Measurements from ENCODE around the gene THEM5.
A peak's percentile ranks its signal among the peaks of the same experiment; 100 is the strongest.

The THEM5 gene

GRCh38 chr1:151817353-151817730, 36.2 kb downstream of the THEM5 start:
- Histone ChIP-seq H3K4me1 (ENCODE audit: low read length) (peaks cover 54% of the 10 kb centered on the region), H3K9me3 (replicated peaks; ENCODE audit: insufficient read depth, low read length) (no peaks in the 10 kb centered on the region), H3K4me2 (ENCODE audit: low read depth, low read length) (no peak overlapping the region), H3F3A (ENCODE audit: insufficient read depth, low read length) (no peaks in the 10 kb centered on the region; the same call in 1 of the 2 replicates), H3K27me3 (replicated peaks; ENCODE audit: insufficient read depth, low read length) (no peaks in the 10 kb centered on the region), H2AFZ (ENCODE audit: low read length) (no peak overlapping the region), H3K9ac (ENCODE audit: low read length) (no peak overlapping the region), H3K36me3 (replicated peaks; ENCODE audit: insufficient read depth, low read length) (no peaks in the 10 kb centered on the region), H4K20me1 (ENCODE audit: insufficient read depth, low read length) (no peaks in the 10 kb centered on the region), H3K9me2 (replicated peaks; ENCODE audit: insufficient read depth, low read length) (no peaks in the 10 kb centered on the region), H3K27ac (ENCODE audit: low read length) (no peak overlapping the region), H3K79me2 (ENCODE audit: low read length) (no peaks in the 10 kb centered on the region), H3K4me3 (ENCODE audit: low read length) (no peak overlapping the region)
- TF ChIP-seq EZH2phosphoT487 (IDR thresholded peaks at IDR 0.05; ENCODE audit: low read length) (no peak), CTCF (IDR thresholded peaks at IDR 0.05; ENCODE audit: low read length) (no peak), EZH2 (optimal IDR thresholded peaks at IDR 0.05; ENCODE audit: low read depth, low read length) (no peak)
- DNase-seq = no peak

GRCh38 chr1:151816548-151817352, 36.8 kb downstream of the THEM5 start:
- DNase-seq = no peak
- peak overlapping the region; percentile 68; the same call in 1 of the 2 replicates for H3K4me2 ChIP-seq (ENCODE audit: low read depth, low read length)
- H3K9me2 ChIP-seq (replicated peaks; ENCODE audit: insufficient read depth, low read length) = no peaks in the 10 kb centered on the region
- H4K20me1 ChIP-seq (ENCODE audit: insufficient read depth, low read length) = no peaks in the 10 kb centered on the region
- no peaks in the 10 kb centered on the region for H3K9me3 ChIP-seq (replicated peaks; ENCODE audit: insufficient read depth, low read length)
- H3K4me1 ChIP-seq (ENCODE audit: low read length) = peaks cover 54% of the 10 kb centered on the region
- H3K4me3 ChIP-seq (ENCODE audit: low read length) = no peak overlapping the region
- H3K9ac ChIP-seq (ENCODE audit: low read length) = no peak overlapping the region
- no peak for TF ChIP-seq EZH2 (optimal IDR thresholded peaks at IDR 0.05; ENCODE audit: low read depth, low read length)
- H3K79me2 ChIP-seq (ENCODE audit: low read length) = no peaks in the 10 kb centered on the region
- peak overlapping the region; percentile 60; the same call in 1 of the 2 replicates for H3K27ac ChIP-seq (ENCODE audit: low read length)
- no peak overlapping the region for H2AFZ ChIP-seq (ENCODE audit: low read length)
- H3F3A ChIP-seq (ENCODE audit: insufficient read depth, low read length) = no peaks in the 10 kb centered on the region; the same call in 1 of the 2 replicates
- no peaks in the 10 kb centered on the region for H3K27me3 ChIP-seq (replicated peaks; ENCODE audit: insufficient read depth, low read length)
- no peaks in the 10 kb centered on the region for H3K36me3 ChIP-seq (replicated peaks; ENCODE audit: insufficient read depth, low read length)

- Histone ChIP-seq H4K20me1 (ENCODE audit: insufficient read depth, low read length) (no peaks in the 10 kb centered on the region), H3K9me3 (replicated peaks; ENCODE audit: insufficient read depth, low read length) (no peaks in the 10 kb centered on the region), H3K4me3 (ENCODE audit: low read length) (peak overlapping the region; percentile 7; the same call in 1 of the 2 replicates), H3K79me2 (ENCODE audit: low read length) (no peaks in the 10 kb centered on the region), H3K4me1 (ENCODE audit: low read length) (peaks cover 48% of the 10 kb centered on the region), H3K9ac (ENCODE audit: low read length) (peak overlapping the region; percentile 57), H3K27ac (ENCODE audit: low read length) (peak overlapping the region; percentile 60), H3K9me2 (replicated peaks; ENCODE audit: insufficient read depth, low read length) (no peaks in the 10 kb centered on the region), H3F3A (ENCODE audit: insufficient read depth, low read length) (no peaks in the 10 kb centered on the region; the same call in 1 of the 2 replicates), H3K27me3 (replicated peaks; ENCODE audit: insufficient read depth, low read length) (no peaks in the 10 kb centered on the region), H3K36me3 (replicated peaks; ENCODE audit: insufficient read depth, low read length) (no peaks in the 10 kb centered on the region), H2AFZ (ENCODE audit: low read length) (peak overlapping the region; percentile 67), H3K4me2 (ENCODE audit: low read depth, low read length) (peak overlapping the region; percentile 68)
- peak; percentile 92 for DNase-seq
- TF ChIP-seq EZH2 (optimal IDR thresholded peaks at IDR 0.05; ENCODE audit: low read depth, low read length) (no peak), CTCF (IDR thresholded peaks at IDR 0.05; ENCODE audit: low read length) (no peak)
These were observed 37.7 kb downstream of the THEM5 start for GRCh38 chr1:151815716-151816327.

Data from MM.1S (cell line).